Sigmoid colon (tissue), 7 donors: ENCODE measurements around the gene IQCM. TPM values are rescaled to one million over a fixed set of nuclear protein-coding genes. Genes with fewer than 3 reads are reported as not detected.

ENCODE experiments used
- DNase-seq: peaks from one replicate; pipeline ENCODE4 v3.0.0-alpha.2; 2019
- H3K27ac ChIP-seq, 4 donors: fragments of 200-600 bp; sonication (generic); one replicate each; pipeline ENCODE4 v1.5.1; 2016 to 2019; ENCODE audit warnings: mild to moderate bottlenecking in 1 of 4
- H3K27me3 ChIP-seq, 3 donors: fragments of 200-600 bp; sonication (generic); one replicate each; pipeline ENCODE4 v1.5.1; 2019; ENCODE audit warnings: mild to moderate bottlenecking in 1 of 3
- H3K36me3 ChIP-seq, 4 donors: fragments of 200-600 bp; sonication (generic); one replicate each; pipeline ENCODE4 v1.5.1; 2016 to 2019
- H3K4me1 ChIP-seq, 4 donors: fragments of 200-600 bp; sonication (generic); one replicate each; pipeline ENCODE4 v1.5.1; 2017 to 2019
- H3K4me3 ChIP-seq, 4 donors: fragments of 200-600 bp; sonication (generic); one replicate each; pipeline ENCODE4 v1.5.1; 2017 to 2019; ENCODE audit warnings: mild to moderate bottlenecking in 2 of 4, moderate library complexity in 1 of 4
- H3K9me3 ChIP-seq, 4 donors: fragments of 200-600 bp in 3 of 4; sonication (generic) in 3 of 4; one replicate each; pipeline versions ENCODE4 v1.5.1 to v1.6.1; 2013 to 2019
- EP300 ChIP-seq, 4 donors: sonication (generic); formaldehyde crosslinking; IDR thresholded peaks; one replicate each; pipeline ENCODE4 v1.6.1; 2017; ENCODE audit warnings: antibody characterized with exemption in 4 of 4
- POLR2A ChIP-seq, 2 donors: fragments of 450-650 bp; IDR thresholded peaks; one replicate each; pipeline ENCODE4 v1.6.1; 2016; ENCODE audit warnings: antibody characterized with exemption in 2 of 2, mild to moderate bottlenecking in 2 of 2, moderate library complexity in 2 of 2
- POLR2AphosphoS5 ChIP-seq, 4 donors: sonication (generic); formaldehyde crosslinking; IDR thresholded peaks; one replicate each; pipeline ENCODE4 v1.6.1; 2017; ENCODE audit warnings: antibody characterized with exemption in 4 of 4
- WGBS, 2 donors: extraction: QIAGEN DNeasy Blood & Tissue Kit; methylation state at CpG; one replicate each; pipeline ENCODE4 v1.1.7; 2013; 5-methylcytosine and 5-hydroxymethylcytosine counted together
- intact Hi-C: fragments of 100-400 bp; cut with DNase I; formaldehyde crosslinking; loops from one replicate; pipeline ENCODE4 v1.15.1; 2023
- polyA plus RNA-seq, 3 donors: library from polyadenylated mRNA; stranded (reverse); fragments of 200-250 nt; gene quantifications; one replicate each; pipeline ENCODE4 v1.2.3, GENCODE V29; 2013
- total RNA-seq, 4 donors: library from RNA; depleted of rRNA; stranded (reverse); fragments of >200 nt; gene quantifications; one replicate each; pipeline ENCODE4 v1.1.0, GENCODE V29; 2016
- TF ChIP-seq, protein P1 (sequence below), 4 experiments: fragments of 450-650 bp in 3 of 4; fragments of 200-600 bp in 1 of 4; IDR thresholded peaks; one replicate each; pipeline ENCODE4 v1.5.1; 2016 to 2019; ENCODE audit warnings: antibody characterized with exemption in 4 of 4, mild to moderate bottlenecking in 3 of 4, moderate library complexity in 2 of 4
- donor health status: healthy with polysubstance abuse.
- donor health status: Bipolar disorder and iron deficiency.
- donor health status: healthy.

Gene IQCM
- total and polyA plus RNA-seq, 7 donors, result 0.41 to 1.2 TPM; not detected in 5

DNA sequence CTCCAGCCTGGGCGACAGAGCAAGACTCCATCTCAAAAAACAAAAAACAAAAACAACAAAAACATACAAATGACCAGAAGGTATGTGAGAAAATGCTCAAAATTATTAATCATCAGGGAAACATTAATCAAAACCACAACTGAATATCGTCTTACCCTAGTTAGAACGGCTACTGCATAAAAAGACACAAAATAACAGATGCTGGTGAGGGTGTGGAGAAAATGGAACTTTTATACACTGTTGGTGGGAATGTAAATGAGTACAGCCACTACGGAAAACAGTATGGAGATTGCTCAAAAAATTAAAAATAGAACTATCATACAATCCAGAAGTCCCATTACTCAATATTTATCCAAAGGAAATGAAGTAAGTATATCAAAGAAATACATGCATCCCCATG, 27.3 kb downstream of the IQCM start:
- H3K4me3 ChIP-seq, result no peak overlapping the region
- intact Hi-C loops, result no loop called here
- WGBS, 2 donors, result 92 to 94% methylated on average over 4 of the region's 4 CpGs
- no peak for DNase-seq
- H3K36me3 ChIP-seq, result no peaks in the 10 kb centered on the region
- no peak overlapping the region for H3K27ac ChIP-seq
- no peak for TF ChIP-seq POLR2AphosphoS5 (IDR thresholded peaks at IDR 0.05)
- no peaks in the 10 kb centered on the region for H3K27me3 ChIP-seq
- no peaks in the 10 kb centered on the region for H3K9me3 ChIP-seq
- H3K4me1 ChIP-seq, result no peaks in the 10 kb centered on the region

DNA sequence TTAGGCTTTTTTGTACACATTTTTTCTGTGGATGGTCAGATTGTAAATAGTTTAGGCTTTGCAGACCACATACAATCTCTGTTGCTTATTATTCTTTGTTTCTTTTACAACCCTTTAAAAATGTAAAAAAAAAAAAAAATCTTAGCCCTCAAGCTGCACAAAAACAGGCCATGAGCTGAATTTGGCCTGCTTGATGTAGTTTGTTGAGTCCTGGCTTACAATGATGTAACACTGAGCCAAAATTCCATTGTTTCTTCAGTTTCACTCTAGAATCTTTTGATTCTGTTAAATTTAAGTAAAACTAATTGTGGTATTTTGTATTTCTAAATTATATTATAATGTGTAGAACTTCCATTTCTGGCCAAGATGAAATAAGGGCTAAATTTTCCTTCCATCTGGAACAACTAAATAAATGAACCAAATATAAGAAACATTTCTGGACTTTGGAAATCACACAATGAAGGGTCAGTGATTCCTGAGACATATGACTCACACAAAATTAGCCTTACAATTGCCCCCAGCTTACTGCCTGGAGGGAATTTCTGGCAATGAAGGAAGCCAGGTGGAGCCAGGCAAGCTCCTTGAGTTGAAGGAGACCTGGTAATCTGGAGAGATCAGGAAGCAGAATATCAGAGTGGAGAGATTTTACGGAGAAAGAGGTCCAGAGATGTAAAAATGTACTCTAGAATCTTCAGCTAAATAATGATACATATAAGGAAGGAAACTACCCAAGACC, 29.8 kb downstream of the IQCM start:
- intact Hi-C loops, result no loop called here
- H3K9me3 ChIP-seq, result no peaks in the 10 kb centered on the region
- 94 to 98% methylated on average over 1 of the region's 1 CpG for WGBS, 2 donors
- H3K27ac ChIP-seq, result no peak overlapping the region
- no peaks in the 10 kb centered on the region for H3K36me3 ChIP-seq
- H3K27me3 ChIP-seq, result no peaks in the 10 kb centered on the region
- H3K4me1 ChIP-seq, result no peaks in the 10 kb centered on the region
- TF ChIP-seq, protein P1, sequence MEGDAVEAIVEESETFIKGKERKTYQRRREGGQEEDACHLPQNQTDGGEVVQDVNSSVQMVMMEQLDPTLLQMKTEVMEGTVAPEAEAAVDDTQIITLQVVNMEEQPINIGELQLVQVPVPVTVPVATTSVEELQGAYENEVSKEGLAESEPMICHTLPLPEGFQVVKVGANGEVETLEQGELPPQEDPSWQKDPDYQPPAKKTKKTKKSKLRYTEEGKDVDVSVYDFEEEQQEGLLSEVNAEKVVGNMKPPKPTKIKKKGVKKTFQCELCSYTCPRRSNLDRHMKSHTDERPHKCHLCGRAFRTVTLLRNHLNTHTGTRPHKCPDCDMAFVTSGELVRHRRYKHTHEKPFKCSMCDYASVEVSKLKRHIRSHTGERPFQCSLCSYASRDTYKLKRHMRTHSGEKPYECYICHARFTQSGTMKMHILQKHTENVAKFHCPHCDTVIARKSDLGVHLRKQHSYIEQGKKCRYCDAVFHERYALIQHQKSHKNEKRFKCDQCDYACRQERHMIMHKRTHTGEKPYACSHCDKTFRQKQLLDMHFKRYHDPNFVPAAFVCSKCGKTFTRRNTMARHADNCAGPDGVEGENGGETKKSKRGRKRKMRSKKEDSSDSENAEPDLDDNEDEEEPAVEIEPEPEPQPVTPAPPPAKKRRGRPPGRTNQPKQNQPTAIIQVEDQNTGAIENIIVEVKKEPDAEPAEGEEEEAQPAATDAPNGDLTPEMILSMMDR (IDR thresholded peaks at IDR 0.05), result no peak
- TF ChIP-seq POLR2AphosphoS5 (IDR thresholded peaks at IDR 0.05), result no peak
- TF ChIP-seq EP300 (IDR thresholded peaks at IDR 0.05), result no peak
- no peak for TF ChIP-seq POLR2A (IDR thresholded peaks at IDR 0.05)
- no peak for DNase-seq
- H3K4me3 ChIP-seq, result no peak overlapping the region

- H3K27me3 ChIP-seq, result no peaks in the 10 kb centered on the region
- intact Hi-C loops, result no loop called here
- no peaks in the 10 kb centered on the region for H3K36me3 ChIP-seq
- TF ChIP-seq POLR2AphosphoS5 (IDR thresholded peaks at IDR 0.05), result no peak
- no peak for TF ChIP-seq POLR2A (IDR thresholded peaks at IDR 0.05)
- TF ChIP-seq EP300 (IDR thresholded peaks at IDR 0.05), result no peak
- TF ChIP-seq, protein P1 (IDR thresholded peaks at IDR 0.05), result no peak
- no peak overlapping the region for H3K27ac ChIP-seq
- no peak overlapping the region for H3K4me3 ChIP-seq
- H3K9me3 ChIP-seq, result no peaks in the 10 kb centered on the region
- no peaks in the 10 kb centered on the region for H3K4me1 ChIP-seq
- WGBS, 2 donors, result 90 to 96% methylated on average over 2 of the region's 2 CpGs
- DNase-seq, result no peak
These were observed 31.6 kb downstream of the IQCM start for GRCh38 chr4:149784018-149784417.

- H3K27ac ChIP-seq, result no peak overlapping the region
- TF ChIP-seq EP300 (IDR thresholded peaks at IDR 0.05) (no peak), POLR2A (IDR thresholded peaks at IDR 0.05) (no peak), POLR2AphosphoS5 (IDR thresholded peaks at IDR 0.05) (no peak)
- TF ChIP-seq, protein P1 (IDR thresholded peaks at IDR 0.05), result no peak
- H3K36me3 ChIP-seq, result no peaks in the 10 kb centered on the region
- H3K4me1 ChIP-seq, result no peaks in the 10 kb centered on the region
- intact Hi-C loops, result no loop called here
- H3K9me3 ChIP-seq, result no peaks in the 10 kb centered on the region
- WGBS, 2 donors, result 79 to 84% methylated on average over 3 of the region's 3 CpGs
- no peak for DNase-seq
- no peaks in the 10 kb centered on the region for H3K27me3 ChIP-seq
- no peak overlapping the region for H3K4me3 ChIP-seq
These were observed 34.5 kb downstream of the IQCM start for GRCh38 chr4:149781150-149781549.

DNA sequence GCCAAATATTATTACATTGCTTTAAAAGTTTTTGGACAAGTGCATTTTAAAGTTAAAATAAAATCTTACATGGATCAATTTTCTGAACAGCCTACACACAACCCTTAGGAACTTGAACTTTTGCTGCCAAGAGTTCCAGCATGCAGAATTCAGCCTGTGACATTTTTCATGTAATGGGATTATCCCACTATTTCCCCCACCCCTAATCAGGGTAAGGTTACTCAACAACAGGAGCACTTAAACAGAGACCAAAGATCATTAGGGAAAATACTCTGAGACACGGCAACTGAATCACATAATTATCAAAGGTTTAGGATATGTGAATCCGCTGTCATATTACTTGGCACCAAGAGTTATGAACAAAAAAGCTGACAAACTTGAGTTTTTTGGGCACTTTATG, 47.2 kb downstream of the IQCM start:
- WGBS, 2 donors, result 92 to 95% methylated on average over 2 of the region's 2 CpGs
- DNase-seq, result no peak

More for the DNA sequence above, 47.2 kb downstream of the IQCM start:
- H3K27me3 ChIP-seq, result no peaks in the 10 kb centered on the region
- no peaks in the 10 kb centered on the region for H3K36me3 ChIP-seq
- TF ChIP-seq, protein P1 (IDR thresholded peaks at IDR 0.05), result no peak
- TF ChIP-seq POLR2A (IDR thresholded peaks at IDR 0.05) (no peak), EP300 (IDR thresholded peaks at IDR 0.05) (no peak), POLR2AphosphoS5 (IDR thresholded peaks at IDR 0.05) (no peak)
- intact Hi-C loops, result no loop called here
- no peaks in the 10 kb centered on the region for H3K4me1 ChIP-seq
- no peak overlapping the region for H3K27ac ChIP-seq
- no peaks in the 10 kb centered on the region for H3K9me3 ChIP-seq
- no peak overlapping the region for H3K4me3 ChIP-seq
